Ishikawa (cell line): Measurements from ENCODE around the gene RAD51B.

Experiments
- TAF1 ChIP-seq: IDR thresholded peaks from 2 replicates; pipeline ENCODE4 v1.6.1; 2012; ENCODE audit warnings: low read depth, mild to moderate bottlenecking
- TEAD4 ChIP-seq: IDR thresholded peaks from 2 replicates; pipeline ENCODE4 v1.6.1; 2012

DNA sequence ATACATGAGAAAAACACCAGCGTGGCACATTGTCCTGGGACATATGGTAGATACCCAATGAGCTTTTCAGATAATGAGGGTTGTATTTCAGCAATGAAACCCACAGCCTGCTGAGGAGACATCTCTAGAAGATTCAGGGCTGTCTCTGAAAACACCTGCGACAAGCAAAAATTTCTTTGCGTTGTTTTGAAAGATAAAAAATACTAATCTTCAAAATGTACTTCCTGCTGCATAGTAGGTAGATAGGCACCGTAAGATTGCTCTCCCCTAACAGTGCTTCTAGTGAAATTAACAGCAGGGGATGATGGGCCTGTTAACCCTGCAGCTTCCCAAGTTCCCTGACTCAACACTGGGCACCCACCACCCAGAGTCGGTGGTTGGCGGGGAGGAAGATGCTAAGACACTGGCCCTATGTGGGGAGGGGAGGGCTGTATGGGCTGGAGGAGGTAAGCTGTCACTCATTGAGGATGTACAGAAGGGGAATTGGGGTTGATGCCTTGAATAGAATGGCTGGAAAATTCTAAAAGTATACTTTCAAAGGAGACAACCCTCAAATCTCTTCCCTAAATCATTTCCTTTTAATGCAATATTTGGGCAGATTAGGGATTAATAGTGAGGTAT, 953.3 kb downstream of the RAD51B start:
- TF ChIP-seq TEAD4, result no peak
- TF ChIP-seq TAF1, result no peak
